Mesendoderm (in vitro differentiated cells): ENCODE data around the gene FNDC3B.

ENCODE experiments used
- DNase-seq: peaks from one replicate; pipeline ENCODE4 v3.0.0; 2013
- H2AK5ac ChIP-seq: 2 replicates; pipeline ENCODE4 v1.6.1; 2013; ENCODE audit warnings: low read length, inconsistent platforms
- H2BK120ac ChIP-seq: 2 replicates; pipeline ENCODE4 v1.6.1; 2013; ENCODE audit warnings: low read depth, mild to moderate bottlenecking, low read length, moderate library complexity, mixed read lengths
- H2BK15ac ChIP-seq: replicated peaks from 2 replicates; pipeline ENCODE4 v1.6.1; 2013; ENCODE audit warnings: low read depth, mild to moderate bottlenecking, moderate library complexity
- H2BK5ac ChIP-seq: 2 replicates; pipeline ENCODE4 v1.6.1; 2013; ENCODE audit warnings: low read length, inconsistent platforms
- H3K18ac ChIP-seq: 2 replicates; pipeline ENCODE4 v1.6.1; 2013; ENCODE audit warnings: mild to moderate bottlenecking, low read length, mixed read lengths
- H3K23ac ChIP-seq: one replicate; pipeline ENCODE4 v1.6.1; 2013; ENCODE audit warnings: low read length
- H3K27ac ChIP-seq: 2 replicates; pipeline ENCODE4 v1.5.1; 2013; ENCODE audit warnings: low read depth, mild to moderate bottlenecking, inconsistent platforms, low read length, moderate library complexity
- H3K27me3 ChIP-seq: 2 replicates; pipeline ENCODE4 v1.6.1; 2013; ENCODE audit warnings: low read length, control low read depth, mild to moderate bottlenecking, inconsistent platforms; ENCODE audit not compliant: insufficient read depth, poor library complexity
- H3K36me3 ChIP-seq: 2 replicates; pipeline ENCODE4 v1.6.1; 2013; ENCODE audit warnings: low read length, inconsistent platforms; ENCODE audit not compliant: control insufficient read depth, insufficient read depth
- H3K4ac ChIP-seq: one replicate; pipeline ENCODE4 v1.6.1; 2013; ENCODE audit warnings: low read depth, mild to moderate bottlenecking, low read length, moderate library complexity
- H3K4me1 ChIP-seq: 2 replicates; pipeline ENCODE4 v1.6.1; 2013; ENCODE audit warnings: low read depth, low read length, inconsistent platforms; ENCODE audit not compliant: control insufficient read depth
- H3K4me2 ChIP-seq: 2 replicates; pipeline ENCODE4 v1.6.1; 2013; ENCODE audit warnings: low read length
- H3K4me3 ChIP-seq: 2 replicates; pipeline ENCODE4 v1.5.1; 2013; ENCODE audit warnings: mild to moderate bottlenecking, low read length
- H3K56ac ChIP-seq: one replicate; pipeline ENCODE4 v1.6.1; 2013; ENCODE audit warnings: low read length
- H3K79me1 ChIP-seq: 2 replicates; pipeline ENCODE4 v1.6.1; 2013; ENCODE audit warnings: low read length, inconsistent platforms
- H3K79me2 ChIP-seq: 2 replicates; pipeline ENCODE4 v1.6.1; 2013; ENCODE audit warnings: mild to moderate bottlenecking, low read length; ENCODE audit not compliant: control insufficient read depth, insufficient read depth
- H3K9ac ChIP-seq: 2 replicates; pipeline ENCODE4 v1.6.1; 2013; ENCODE audit warnings: low read length, inconsistent platforms
- H4K5ac ChIP-seq: one replicate; pipeline ENCODE4 v1.6.1; 2013; ENCODE audit warnings: low read length
- H4K8ac ChIP-seq: one replicate; pipeline ENCODE4 v1.6.1; 2013; ENCODE audit warnings: low read depth, mild to moderate bottlenecking, control low read depth, low read length, moderate library complexity
- WGBS: extraction: QIAGEN DNeasy Blood & Tissue Kit; methylation state at CpG from one replicate; pipeline ENCODE4 v1.1.7; 2013; ENCODE audit warnings: low lambda C conversion rate, missing lambda C conversion rate; ENCODE audit not compliant: insufficient coverage; ENCODE audit errors: extremely low coverage; 5-methylcytosine and 5-hydroxymethylcytosine counted together

Gene FNDC3B

GRCh38 chr3:172133838-172134237, 94.5 kb downstream of the FNDC3B start:
- Histone ChIP-seq H3K79me1 (peaks cover 7% of the 10 kb centered on the region), H2AK5ac (no peak overlapping the region), H3K36me3 (no peaks in the 10 kb centered on the region), H3K9ac (no peak overlapping the region), H4K8ac (no peak overlapping the region), H4K5ac (no peak overlapping the region), H3K4me2 (no peak overlapping the region), H2BK15ac (no peak overlapping the region), H3K27ac (no peak overlapping the region), H3K56ac (no peak overlapping the region), H2BK5ac (no peak overlapping the region), H3K23ac (no peak overlapping the region), H2BK120ac (no peak overlapping the region), H3K79me2 (peaks cover 18% of the 10 kb centered on the region), H3K27me3 (no peaks in the 10 kb centered on the region), H3K4me1 (peaks cover 23% of the 10 kb centered on the region), H3K4me3 (no peak overlapping the region), H3K18ac (peak overlapping the region; percentile 41), H3K4ac (no peak overlapping the region)
- no CpG with 5 or more reads among the region's 4 CpGs for WGBS
- no peak for DNase-seq

DNA sequence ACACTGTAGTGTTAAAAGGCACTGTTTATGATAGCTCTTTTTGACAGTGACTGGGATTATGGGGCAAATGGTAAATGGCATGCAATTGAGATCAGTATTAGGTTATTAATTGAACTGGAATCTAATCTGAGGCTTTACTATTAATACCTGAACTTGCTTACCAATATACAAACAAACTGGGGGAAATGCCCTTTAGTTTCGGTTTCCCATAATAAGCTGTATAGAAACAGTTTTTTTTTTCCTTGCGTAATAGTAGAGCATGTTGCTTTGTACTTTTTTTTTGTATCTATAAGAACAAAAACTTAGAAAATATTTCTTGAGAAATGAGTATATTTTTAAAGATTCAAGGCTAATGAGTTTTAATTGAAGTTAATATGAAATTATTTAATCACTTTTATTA, 95.0 kb downstream of the FNDC3B start:
- H4K5ac ChIP-seq, result no peak overlapping the region
- no peak overlapping the region for H2BK5ac ChIP-seq
- H3K27me3 ChIP-seq, result no peaks in the 10 kb centered on the region
- H4K8ac ChIP-seq, result no peak overlapping the region
- no peak overlapping the region for H3K4ac ChIP-seq
- H3K4me2 ChIP-seq, result no peak overlapping the region
- H3K79me2 ChIP-seq, result peaks cover 14% of the 10 kb centered on the region
- no peak overlapping the region for H3K56ac ChIP-seq
- no peak overlapping the region for H3K23ac ChIP-seq
- DNase-seq, result no peak
- no peak overlapping the region for H3K9ac ChIP-seq
- H3K36me3 ChIP-seq, result no peaks in the 10 kb centered on the region
- H3K18ac ChIP-seq, result no peak overlapping the region
- H3K4me3 ChIP-seq, result no peak overlapping the region
- H2BK15ac ChIP-seq, result no peak overlapping the region
- no peak overlapping the region for H2AK5ac ChIP-seq
- no peak overlapping the region for H2BK120ac ChIP-seq
- H3K4me1 ChIP-seq, result peaks cover 26% of the 10 kb centered on the region
- peaks cover 7% of the 10 kb centered on the region for H3K79me1 ChIP-seq
- WGBS, result no CpG with 5 or more reads among the region's 2 CpGs
- H3K27ac ChIP-seq, result no peak overlapping the region

GRCh38 chr3:172135185-172135584, 95.8 kb downstream of the FNDC3B start:
- no peak overlapping the region for H3K4me3 ChIP-seq
- H3K4me2 ChIP-seq, result no peak overlapping the region
- H2BK5ac ChIP-seq, result no peak overlapping the region
- H2BK120ac ChIP-seq, result no peak overlapping the region
- H3K9ac ChIP-seq, result no peak overlapping the region
- H3K18ac ChIP-seq, result no peak overlapping the region
- H3K23ac ChIP-seq, result no peak overlapping the region
- WGBS, result no CpG with 5 or more reads among the region's 1 CpG
- H2AK5ac ChIP-seq, result no peak overlapping the region
- H3K4me1 ChIP-seq, result peaks cover 30% of the 10 kb centered on the region
- H4K5ac ChIP-seq, result no peak overlapping the region
- H3K79me2 ChIP-seq, result peaks cover 17% of the 10 kb centered on the region
- no peak overlapping the region for H3K4ac ChIP-seq
- DNase-seq, result peak; percentile 70
- H2BK15ac ChIP-seq, result no peak overlapping the region
- H3K27ac ChIP-seq, result peak overlapping the region; percentile 55
- no peaks in the 10 kb centered on the region for H3K36me3 ChIP-seq
- no peak overlapping the region for H3K56ac ChIP-seq
- no peaks in the 10 kb centered on the region for H3K27me3 ChIP-seq
- H4K8ac ChIP-seq, result no peak overlapping the region
- H3K79me1 ChIP-seq, result peaks cover 6% of the 10 kb centered on the region

GRCh38 chr3:172135820-172136219, 96.4 kb downstream of the FNDC3B start:
- Histone ChIP-seq H2BK5ac (peak overlapping the region; percentile 83), H3K27ac (peak overlapping the region; percentile 55), H3K36me3 (no peaks in the 10 kb centered on the region), H3K56ac (peak overlapping the region; percentile 52), H4K5ac (no peak overlapping the region), H3K4me1 (peaks cover 31% of the 10 kb centered on the region), H4K8ac (no peak overlapping the region), H3K79me2 (peaks cover 14% of the 10 kb centered on the region), H3K23ac (no peak overlapping the region), H3K27me3 (no peaks in the 10 kb centered on the region), H3K79me1 (peaks cover 2% of the 10 kb centered on the region), H3K9ac (no peak overlapping the region), H2AK5ac (peak overlapping the region; percentile 76), H2BK120ac (peak overlapping the region; percentile 49), H3K4me3 (no peak overlapping the region), H3K4me2 (no peak overlapping the region), H3K4ac (no peak overlapping the region), H3K18ac (peak overlapping the region; percentile 78), H2BK15ac (peak overlapping the region; percentile 23)
- no peak for DNase-seq
- WGBS, result no CpG with 5 or more reads among the region's 2 CpGs

DNA sequence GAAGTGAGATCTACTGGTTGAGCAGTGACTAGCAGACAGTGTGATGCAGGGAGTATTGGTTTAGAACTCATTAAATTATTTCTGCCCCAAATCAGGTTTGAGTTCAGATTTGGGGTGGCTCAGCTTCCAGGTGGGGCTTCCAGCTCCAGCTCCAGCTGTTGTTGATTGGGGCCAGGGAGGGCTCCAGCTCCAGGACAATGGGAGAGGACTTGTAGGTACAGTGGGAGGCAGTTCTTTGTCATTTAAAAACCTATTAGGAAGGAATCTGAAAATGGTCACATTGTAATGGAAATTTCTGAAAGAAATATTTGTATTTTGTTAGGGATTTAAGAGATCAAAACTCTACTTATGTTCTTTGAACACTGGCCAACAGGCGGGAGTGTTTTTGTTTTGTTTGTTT, 97.0 kb downstream of the FNDC3B start:
- Histone ChIP-seq H2AK5ac (no peak overlapping the region), H3K36me3 (no peaks in the 10 kb centered on the region), H3K79me2 (peaks cover 14% of the 10 kb centered on the region), H3K27ac (no peak overlapping the region), H3K27me3 (no peaks in the 10 kb centered on the region), H3K4me3 (no peak overlapping the region), H3K9ac (no peak overlapping the region), H4K8ac (no peak overlapping the region), H2BK5ac (peak overlapping the region; percentile 83), H3K23ac (no peak overlapping the region), H3K4me1 (peaks cover 31% of the 10 kb centered on the region), H3K18ac (peak overlapping the region; percentile 78), H4K5ac (no peak overlapping the region), H3K4ac (no peak overlapping the region), H3K79me1 (peaks cover 2% of the 10 kb centered on the region), H2BK15ac (no peak overlapping the region), H3K56ac (peak overlapping the region; percentile 52), H3K4me2 (no peak overlapping the region), H2BK120ac (peak overlapping the region; percentile 49)
- no CpG with 5 or more reads among the region's 1 CpG for WGBS
- DNase-seq, result no peak
